HG03135 (cell line): ENCODE measurements around the gene NDFIP1.

Experiments
- ATAC-seq: cut with Tn5 transposase; IDR thresholded peaks from one replicate; pipeline ENCODE4 v1.9.1; 2021; ENCODE audit warnings: mild to moderate bottlenecking, moderate library complexity; ENCODE audit not compliant: unreplicated experiment

Gene NDFIP1

DNA sequence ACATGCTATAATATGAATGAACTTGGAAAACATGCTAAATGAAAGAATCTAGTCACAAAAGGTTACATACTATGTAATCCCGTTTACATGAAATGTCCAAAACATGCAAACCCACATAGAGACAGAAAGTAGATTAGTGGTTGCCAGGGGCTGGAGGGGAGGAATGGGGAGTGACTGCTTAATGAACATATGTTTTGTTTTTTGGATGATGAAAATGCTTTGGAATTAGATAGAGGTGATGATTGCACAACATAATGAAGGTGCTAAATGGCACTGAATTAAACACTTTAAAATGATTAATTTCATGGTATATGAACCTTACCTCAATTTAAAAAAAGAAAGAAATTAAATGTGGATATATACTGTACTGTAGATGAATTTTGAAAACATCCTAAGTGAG lies 17.6 kb upstream of the NDFIP1 start:
- no peak for ATAC-seq

DNA sequence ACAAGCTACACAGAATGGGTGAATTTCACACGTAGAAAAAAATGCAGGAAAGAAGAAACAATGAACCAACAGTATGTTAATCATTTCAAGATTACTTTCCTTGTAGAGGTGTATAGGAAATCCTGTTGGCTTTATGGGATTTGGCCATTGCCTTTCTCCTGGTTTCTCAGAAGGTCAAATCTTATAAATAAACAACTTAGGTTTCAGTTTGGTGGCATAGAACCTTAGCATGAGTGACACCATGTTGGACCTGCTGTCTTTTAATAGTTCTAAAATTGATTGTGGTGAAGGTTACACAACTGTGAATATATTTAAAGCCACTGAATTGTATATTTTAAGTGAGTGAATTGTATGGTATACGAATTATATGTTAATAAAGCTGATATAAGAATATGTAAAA lies 16.7 kb upstream of the NDFIP1 start:
- no peak for ATAC-seq

DNA sequence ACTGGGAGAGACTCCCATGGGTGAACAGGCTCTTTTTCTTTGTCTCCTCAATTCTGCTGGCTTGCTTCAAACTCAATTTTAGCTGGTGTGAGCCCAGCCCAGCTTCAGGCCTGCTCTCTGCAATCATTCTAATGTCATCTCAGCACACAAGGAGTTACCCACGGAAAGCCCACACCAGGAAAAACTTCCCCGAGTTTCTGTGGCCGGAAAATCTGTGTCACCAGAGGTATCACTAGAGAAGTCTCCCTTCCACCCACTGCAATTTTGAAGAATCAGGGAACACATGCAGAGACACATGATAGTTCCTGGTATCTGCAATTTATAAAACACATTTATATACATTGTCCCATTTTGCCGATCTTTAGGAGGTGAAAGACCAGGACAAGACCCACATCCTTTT lies 13.5 kb upstream of the NDFIP1 start:
- ATAC-seq, result no peak

DNA sequence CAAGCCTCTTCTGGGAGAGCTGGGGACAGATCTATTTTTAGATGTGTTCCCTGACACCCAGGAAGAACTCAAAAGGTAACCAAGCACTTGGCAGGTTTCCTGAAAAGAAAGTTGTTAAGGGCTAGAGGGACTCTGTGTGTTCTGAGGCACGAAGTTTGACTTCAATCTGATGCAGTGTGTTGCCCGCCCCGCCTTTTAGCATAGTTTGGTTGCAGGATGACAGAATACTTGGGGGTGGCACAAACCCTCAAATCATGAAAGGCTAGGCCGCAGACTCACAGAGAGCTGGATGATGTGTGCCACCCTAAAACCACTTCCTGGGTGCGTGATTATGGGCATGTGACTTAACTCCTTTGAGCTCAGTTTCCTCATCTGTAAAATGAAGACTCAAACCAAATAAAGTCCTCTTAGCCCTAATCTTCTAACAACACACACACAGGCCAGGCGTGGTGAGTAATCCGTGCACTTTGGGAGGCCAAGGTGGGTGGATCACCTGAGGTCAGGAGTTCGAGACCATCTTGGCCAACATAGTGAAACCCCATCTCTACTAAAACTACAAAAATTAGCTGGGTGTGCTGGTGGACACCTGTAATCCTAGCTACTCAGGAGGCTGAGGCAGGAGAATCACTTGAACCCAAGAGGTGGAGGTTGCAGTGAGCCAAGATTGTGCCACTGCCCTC lies 12.8 kb upstream of the NDFIP1 start:
- no peak for ATAC-seq

DNA sequence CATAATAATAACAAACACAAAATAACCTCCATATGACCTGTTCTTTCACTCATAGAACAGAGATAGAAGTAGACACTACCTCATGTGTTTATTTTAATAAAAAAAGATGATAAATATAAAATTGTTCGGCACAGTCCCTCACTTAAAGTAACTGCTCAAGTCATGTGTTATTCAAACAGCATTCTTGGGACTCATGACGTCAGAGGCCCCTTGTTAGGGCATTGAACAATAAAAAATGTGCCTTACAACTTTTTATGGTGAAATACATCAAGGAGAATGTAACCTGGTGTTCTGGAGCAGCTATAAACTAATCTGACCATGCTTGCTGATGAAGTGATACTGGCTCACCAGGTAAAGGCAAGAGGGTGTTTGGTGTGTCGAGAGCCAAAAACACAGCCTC lies 12.2 kb upstream of the NDFIP1 start:
- ATAC-seq, result no peak

DNA sequence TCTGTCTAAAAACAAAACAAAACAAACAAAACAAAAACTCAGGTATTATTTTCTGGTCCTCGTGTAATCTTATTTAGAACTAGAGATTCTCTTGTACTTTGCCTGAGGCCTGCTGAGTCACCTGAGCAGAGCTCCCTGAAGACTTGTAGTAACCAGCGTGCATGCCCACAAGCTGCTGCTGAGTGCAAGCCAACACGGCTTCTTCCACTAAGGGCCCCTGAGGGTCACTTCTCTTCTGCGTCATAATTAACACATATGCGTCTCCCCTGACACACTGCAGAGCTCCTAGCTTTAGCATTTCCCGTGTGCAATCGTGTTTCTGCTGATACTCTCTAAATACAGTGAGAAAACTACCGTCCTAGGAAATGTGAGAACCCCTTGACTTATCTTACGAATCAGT lies 10.9 kb upstream of the NDFIP1 start:
- ATAC-seq, result no peak

DNA sequence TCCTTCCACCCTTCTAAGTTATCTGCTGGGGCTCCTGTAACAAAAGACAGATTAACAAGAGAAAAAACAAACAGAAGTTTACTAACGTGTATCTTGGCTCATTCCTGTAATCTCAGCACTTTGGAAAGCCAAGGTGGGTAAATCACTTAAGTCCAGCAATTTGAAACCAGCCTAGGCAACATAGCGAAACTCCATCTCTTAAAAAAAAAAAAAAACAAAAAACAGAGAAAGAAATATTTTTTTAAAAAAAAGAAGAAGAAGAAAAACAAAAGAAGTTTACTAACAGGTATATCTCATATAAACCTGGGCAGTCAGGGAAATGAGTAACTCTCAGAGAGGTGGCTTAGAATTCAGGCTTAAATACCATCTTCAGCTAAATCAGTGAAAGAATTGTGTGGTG lies 10.3 kb upstream of the NDFIP1 start:
- no peak for ATAC-seq

DNA sequence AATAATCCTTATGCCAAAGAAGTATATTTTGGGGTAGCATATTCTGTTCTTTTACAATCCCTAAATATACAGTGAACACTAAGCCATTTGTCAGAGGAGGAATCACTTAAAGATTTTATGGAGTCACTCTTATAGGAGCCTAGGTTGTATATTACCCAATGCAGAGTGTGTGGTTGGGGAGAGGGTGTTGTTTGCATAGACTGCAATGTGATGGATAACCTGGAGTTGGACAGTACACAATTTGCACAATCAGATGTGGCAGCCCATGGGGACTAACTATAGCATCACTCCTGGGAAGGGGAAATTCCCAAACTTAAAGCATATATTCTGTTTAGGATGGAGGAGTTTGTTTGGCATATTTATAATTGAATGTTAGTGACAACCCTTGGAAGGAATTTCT lies 9.6 kb upstream of the NDFIP1 start:
- no peak for ATAC-seq

DNA sequence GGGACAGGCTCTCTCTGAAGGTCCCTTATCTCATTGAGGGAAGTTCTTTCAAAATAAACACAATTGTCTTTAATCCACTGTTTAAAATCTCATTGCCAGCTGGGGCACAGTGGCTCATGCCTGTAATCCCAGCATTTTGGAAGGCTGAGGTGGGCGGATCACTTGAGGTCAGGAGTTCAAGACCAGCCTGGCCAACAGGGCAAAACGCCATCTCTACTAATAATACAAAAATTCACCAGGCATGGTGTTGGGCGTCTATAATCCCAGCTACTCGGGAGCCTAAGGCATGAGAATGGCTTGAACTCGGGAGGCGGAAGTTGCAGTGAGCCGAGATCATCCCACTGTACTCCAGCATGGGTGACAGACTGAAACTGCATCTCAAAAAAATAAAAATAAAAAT lies 8.3 kb upstream of the NDFIP1 start:
- no peak for ATAC-seq

DNA sequence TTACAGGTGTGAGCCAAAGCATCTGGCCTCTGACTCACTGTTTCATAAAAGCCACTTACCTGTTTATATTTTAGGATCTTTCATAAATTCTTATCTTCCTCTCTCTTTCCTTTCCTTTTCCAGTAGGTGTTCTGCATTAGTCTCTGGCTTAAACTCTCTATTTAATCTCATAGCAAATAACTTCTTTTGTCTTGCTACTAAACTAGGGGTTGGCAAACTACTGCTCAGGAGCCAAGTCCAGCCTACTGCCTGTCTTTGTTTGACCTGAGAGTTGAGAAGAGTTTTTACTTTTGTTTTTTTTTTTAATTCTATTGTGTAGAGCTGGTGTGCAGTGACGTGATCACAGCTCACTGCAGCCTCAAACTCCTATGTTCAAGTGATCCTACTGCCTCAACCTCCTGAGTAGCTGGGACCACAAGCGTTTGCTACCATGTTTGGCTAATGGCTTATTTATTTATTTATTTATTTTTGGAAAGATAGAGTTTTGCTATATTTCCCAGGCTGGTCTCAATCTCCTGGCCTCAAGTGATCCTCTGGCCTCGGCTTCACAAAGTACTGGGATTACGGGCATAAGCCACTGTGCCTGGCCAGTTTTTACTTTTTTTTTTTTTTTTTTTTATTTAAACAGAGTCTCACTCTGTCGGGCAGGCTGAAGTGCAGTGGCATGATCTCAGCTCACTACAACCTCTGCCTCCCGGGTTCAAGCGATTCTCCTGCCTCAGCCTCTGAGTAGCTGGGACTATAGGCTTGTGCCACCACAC lies 5.4 kb upstream of the NDFIP1 start:
- ATAC-seq, result no peak

DNA sequence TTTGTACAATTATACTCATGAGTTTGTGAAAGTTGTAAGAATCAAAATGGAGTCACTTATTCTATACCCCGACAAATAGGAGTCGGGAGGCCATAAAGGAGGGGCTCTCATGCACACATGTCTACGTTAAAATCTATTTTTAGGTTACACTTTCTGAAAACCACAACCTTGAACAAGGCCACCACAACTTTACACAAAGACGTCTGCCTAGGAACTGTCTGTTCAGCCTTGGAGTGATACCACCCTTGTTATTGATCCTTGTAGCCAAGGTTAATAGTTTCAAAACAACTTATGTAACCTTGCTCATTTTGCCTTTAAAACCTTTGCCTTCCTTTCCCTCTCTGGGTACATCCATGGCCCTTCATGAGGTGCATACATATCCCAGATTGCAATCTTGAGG lies 4.1 kb upstream of the NDFIP1 start:
- no peak for ATAC-seq

DNA sequence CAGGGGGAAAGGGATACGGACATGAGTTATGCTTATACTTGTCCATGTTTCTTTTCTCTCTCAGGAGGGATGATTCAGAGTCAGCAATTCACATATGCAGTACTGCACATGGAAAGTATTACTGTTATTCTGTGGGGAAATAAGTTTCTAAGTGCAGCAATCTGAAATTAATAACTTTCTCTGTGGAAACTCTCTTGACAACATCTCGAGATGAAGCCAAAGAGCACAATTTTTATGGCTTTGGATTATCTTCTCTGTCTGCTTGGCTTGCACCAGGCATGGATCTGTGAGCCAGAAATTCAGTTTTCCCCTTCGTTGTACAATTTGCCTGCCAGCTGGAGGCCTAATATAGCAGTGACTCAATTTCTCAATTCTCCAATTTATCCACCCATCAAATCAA lies 2.5 kb upstream of the NDFIP1 start:
- no peak for ATAC-seq

DNA sequence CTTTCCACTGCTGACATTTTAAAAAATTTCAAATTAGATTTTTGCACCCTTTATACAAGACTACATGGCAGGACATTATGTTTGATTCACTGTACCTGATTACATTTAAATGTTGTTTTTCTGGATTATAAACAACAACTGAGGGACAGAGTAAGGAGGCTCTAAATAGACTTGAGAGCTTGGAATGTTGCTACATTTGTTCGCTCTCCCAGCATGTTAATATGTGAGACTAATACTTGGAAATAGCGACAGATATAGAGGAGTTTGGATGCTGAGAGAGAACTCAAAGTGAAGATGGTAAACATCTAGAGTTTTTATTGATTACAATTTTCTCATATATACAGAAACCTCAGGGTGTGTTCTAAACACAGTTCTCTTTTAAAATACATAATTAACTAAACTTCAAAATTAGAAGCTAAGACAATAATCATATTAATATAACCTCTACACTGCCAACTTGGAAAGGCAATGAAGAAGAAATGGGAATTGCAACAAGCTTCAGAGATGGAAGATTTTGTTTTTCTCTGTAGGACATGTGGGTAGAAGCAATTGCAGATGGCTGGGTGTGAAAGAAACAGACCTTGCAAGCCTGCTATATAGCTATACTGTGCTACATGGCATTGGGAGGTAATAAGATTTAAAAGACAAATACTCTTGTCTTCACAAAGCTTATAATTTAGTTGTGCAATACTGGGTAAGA lies 1.4 kb upstream of the NDFIP1 start:
- ATAC-seq, result no peak

DNA sequence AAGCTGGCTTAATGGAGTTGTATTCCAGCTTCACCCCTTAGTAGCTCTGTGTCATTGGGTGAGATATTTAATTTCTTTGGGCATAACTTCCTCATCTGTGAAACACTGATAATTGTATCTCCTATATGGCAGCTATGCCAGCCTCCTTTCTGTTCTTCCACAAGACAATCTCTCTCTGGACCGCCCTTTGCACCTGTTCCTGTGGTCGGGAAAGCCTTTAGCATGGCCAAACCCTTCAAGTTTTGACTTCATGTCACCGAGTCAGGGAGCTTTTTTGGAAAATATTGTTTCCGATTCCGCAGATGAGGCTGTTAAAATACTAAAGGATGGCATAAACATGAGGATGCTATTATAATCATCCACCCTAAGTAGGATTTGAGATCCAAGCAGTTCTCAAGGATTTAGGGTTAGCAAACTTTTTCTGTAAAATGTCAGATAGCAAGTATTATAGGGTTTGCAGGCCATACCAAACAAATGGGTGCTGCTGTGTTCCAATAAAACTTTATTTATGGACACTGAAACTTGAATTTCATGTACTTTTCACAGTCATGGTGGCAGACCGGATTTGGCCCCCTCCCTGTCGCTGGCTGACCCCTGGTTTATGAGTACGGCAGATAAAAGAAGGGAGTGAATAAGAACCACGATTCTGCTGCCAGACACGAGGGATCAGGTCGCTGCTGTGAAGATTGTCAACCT lies 695 bp upstream of the NDFIP1 start:
- ATAC-seq, result no peak

DNA sequence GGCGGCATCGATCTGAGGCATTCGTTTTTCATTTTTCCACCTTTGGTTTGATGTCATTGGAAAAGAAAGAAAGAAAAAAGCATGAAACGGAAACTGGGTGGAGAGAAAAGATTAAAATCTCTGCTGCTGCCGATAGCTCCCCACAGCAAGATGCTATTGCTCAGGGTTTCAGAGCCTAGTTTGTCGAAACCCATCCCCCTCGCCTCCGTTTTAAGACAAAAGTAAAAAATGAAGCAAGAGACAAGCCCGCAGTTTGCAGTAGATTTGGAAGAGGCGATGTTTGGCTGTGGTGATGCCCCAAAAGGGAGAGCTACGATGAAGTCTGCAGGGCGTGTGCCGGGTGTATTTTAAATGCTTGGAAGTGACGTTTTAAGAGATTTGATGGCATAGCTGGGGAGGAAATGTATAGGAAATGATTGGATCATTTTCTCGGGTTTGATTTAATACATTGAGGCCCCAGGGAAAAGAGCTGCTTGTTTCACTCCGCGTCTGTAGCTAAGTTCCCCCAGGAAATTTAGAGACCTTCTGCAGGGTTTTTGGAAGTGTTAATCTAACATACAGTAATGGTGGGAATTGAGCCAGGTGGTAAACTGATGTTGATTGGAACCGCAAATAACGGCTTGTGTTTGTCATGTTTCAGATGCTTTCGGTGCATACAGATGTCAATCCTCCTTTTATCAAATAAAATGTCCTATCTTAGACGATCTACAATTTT lies 909 bp downstream of the NDFIP1 start:
- no peak for ATAC-seq

DNA sequence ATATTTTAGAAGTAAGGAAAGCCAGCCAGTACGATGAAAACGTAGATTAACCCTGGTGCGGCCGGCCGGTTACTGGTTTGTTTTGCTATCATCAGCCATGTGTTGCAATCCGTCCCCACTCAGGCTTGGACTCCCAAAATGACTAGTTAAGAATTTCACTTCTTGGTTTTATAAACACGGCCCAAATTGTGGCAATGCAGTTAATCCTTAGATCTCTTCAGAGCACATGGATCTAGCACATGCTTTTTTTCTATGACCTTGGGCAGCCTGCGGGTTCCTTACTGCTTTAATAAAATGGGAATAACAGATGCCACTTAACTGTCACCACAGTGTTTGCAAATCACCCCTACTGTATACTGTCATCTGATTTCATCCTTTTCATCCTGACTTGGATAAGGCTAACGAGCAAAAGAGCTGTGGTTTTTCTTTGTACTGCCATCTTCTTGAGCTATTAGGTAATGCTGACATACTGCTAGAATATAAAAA lies 1.5 kb downstream of the NDFIP1 start:
- ATAC-seq, result no peak

DNA sequence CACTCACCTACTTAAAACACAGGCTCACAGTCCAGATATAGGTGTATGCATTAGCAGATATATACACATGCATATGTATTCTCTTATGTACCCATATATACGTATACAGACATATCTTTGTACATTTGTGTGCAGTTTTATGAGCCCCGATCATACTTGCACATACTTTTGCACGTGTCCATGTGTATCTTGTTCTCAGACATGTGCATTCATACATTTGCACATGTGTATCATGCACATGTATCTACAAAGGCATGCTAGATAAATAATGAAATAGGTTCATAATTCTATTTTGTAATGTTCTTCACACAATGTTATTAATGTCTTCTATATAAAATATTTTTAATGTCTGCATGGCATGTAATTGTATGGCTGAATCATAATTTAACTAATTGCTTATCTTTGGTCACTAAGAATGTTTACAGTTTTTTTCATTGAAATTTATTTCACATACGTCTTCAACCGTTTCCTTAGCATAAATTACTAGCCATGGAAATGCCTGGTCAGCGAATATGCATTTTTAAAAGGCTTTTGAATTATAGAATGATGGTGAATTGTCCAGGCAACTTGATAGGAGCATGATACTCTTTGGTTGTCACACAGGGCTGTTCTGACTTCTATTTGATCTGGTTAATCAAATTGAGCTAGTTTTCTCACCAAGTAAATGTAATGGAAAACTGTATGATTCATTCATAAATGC lies 2.6 kb downstream of the NDFIP1 start:
- ATAC-seq, result no peak

DNA sequence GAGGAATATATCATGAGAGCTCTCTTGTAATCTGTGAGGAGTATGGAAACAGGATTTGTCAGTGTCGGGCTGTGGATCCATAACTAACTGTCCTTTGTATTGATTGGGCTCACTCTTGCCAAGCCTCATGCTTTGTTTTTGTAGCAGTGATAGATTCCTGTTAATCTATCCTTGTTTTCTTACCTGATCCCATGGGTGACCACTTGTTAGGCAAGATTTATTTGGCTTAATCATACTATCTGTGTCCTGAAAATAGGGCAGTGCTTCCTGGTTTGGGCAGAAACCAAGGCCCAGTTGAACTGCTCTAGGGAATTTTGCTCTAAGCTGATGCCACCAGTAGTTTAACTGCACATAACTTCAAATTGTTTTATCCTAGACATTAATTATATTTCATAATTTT lies 6.1 kb downstream of the NDFIP1 start:
- no peak for ATAC-seq

DNA sequence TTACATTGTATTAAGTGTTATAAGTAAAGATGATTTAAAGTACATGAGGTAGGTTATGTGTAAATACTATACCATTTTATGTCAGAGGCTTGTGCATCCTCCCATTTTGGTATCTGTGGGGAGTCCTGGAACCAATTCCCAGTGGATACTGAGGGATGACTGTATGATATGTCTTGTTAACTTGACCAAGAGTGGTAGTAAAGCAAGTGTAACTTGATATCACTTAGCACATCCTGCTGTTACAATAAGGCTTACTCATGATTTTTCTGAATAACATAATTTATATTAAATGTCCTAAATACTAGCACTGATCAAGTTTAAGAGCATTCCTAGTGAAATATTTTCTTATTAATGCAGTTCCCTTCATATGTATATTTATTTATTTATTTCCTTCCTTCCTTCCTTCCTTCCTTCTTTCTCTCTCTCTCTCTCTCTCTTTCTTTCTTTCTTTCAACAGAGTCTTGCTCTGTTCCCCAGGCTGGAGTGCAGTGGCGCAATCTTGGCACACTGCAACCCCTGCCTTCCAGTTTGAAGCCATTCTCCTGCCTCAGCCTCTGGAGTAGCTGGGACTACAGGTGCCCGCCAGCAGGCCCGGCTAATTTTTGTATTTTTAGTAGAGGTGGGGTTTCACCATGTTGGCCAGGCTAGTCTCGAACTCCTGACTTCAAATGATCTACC lies 7.5 kb downstream of the NDFIP1 start:
- no peak for ATAC-seq
